GM12878 (cell line): Measurements from ENCODE around the gene DUSP22. TPM values are rescaled to one million over a fixed set of nuclear protein-coding genes. Genes with fewer than 3 reads are reported as not detected.
A peak's percentile ranks its signal among the peaks of the same experiment; 100 is the strongest.

ENCODE experiments used
- ATAC-seq: fragments of 200-7000 bp; cut with Tn5 transposase; 3 replicates; pipeline ENCODE4 v1.9.1; 2020; ENCODE audit warnings: mild to moderate bottlenecking, moderate library complexity
- BruUV-seq: library from RNA; stranded (reverse); fragments of 400-500 nt; replicated peaks from 2 replicates; lab custom pipeline; 2021; lab: Mats Ljungman, UMichigan
- CTCF ChIA-PET: fragments of 300-600 bp; sonication (Branson Sonifier 250); formaldehyde crosslinking; extraction: SDS; loops from one replicate; lab custom pipeline; 2021; ENCODE audit warnings: inconsistent platforms; lab: Yijun Ruan, JAX
- POLR2A ChIA-PET: fragments of 350-600 bp; formaldehyde crosslinking; extraction: SDS; loops from one replicate; lab custom pipeline; 2021; ENCODE audit warnings: inconsistent platforms; lab: Charles Lee
- RAD21 ChIA-PET: fragments of 300-600 bp; sonication (Branson Sonifier 250); formaldehyde crosslinking; loops from one replicate; lab custom pipeline; 2023; ENCODE audit warnings: antibody characterized with exemption; ENCODE audit not compliant: unreplicated experiment; lab: Charles Lee
- SMC1A ChIA-PET: fragments of 300-600 bp; sonication (Branson Sonifier 250); formaldehyde crosslinking; loops from one replicate; lab custom pipeline; 2023; ENCODE audit not compliant: unreplicated experiment, uncharacterized antibody; lab: Charles Lee
- DNase-seq: peaks from one replicate; pipeline ENCODE4 v3.0.0-alpha.2; 2011; ENCODE audit warnings: low read depth, low spot score
- FAIRE-seq: peaks from 3 replicates; lab custom pipeline; 2011; peaks lifted over from hg19 to GRCh38; lab: Jason Lieb, UNC
- H2AFZ ChIP-seq: 2 replicates; pipeline ENCODE4 v1.6.0; 2011; ENCODE audit warnings: low read depth, low read length, control low read depth; ENCODE audit not compliant: control insufficient read depth
- H3K27ac ChIP-seq: 2 replicates; pipeline ENCODE4 v1.5.1; 2011; ENCODE audit warnings: control low read depth; ENCODE audit not compliant: control insufficient read depth, insufficient read depth
- H3K27me3 ChIP-seq, 2 experiments: replicated peaks in 1 of 2; 2 replicates each; pipeline versions ENCODE4 v1.6.0 to v1.6.1; 2011; ENCODE audit warnings: low read length in 1 of 2; ENCODE audit not compliant: control insufficient read depth in 2 of 2, insufficient read depth in 2 of 2
- H3K36me3 ChIP-seq, 2 experiments: 2 replicates each; pipeline ENCODE4 v1.5.1; 2011; ENCODE audit warnings: low read length in 1 of 2; ENCODE audit not compliant: control insufficient read depth in 2 of 2, insufficient read depth in 2 of 2
- H3K4me1 ChIP-seq: 2 replicates; pipeline ENCODE4 v1.6.1; 2011; ENCODE audit warnings: mild to moderate bottlenecking, low read length, moderate library complexity, mixed read lengths; ENCODE audit not compliant: control insufficient read depth, insufficient read depth
- H3K4me2 ChIP-seq: 2 replicates; pipeline ENCODE4 v1.6.0; 2011; ENCODE audit warnings: control low read depth; ENCODE audit not compliant: control insufficient read depth, insufficient read depth
- H3K4me3 ChIP-seq: fragments of 200-600 bp; sonication (generic); 2 replicates; pipeline ENCODE4 v1.5.1; 2016
- H3K79me2 ChIP-seq: 2 replicates; pipeline ENCODE4 v1.6.0; 2011; ENCODE audit warnings: low read length; ENCODE audit not compliant: control insufficient read depth, insufficient read depth
- H3K9ac ChIP-seq: 2 replicates; pipeline ENCODE4 v1.8.0; 2011; ENCODE audit warnings: low read length, control low read depth, mixed read lengths; ENCODE audit not compliant: control insufficient read depth, insufficient read depth
- H3K9me3 ChIP-seq: replicated peaks from 3 replicates; pipeline ENCODE4 v1.5.1; 2011; ENCODE audit warnings: mild to moderate bottlenecking, low read length; ENCODE audit not compliant: control insufficient read depth, insufficient read depth
- H4K20me1 ChIP-seq: 2 replicates; pipeline ENCODE4 v1.6.0; 2011; ENCODE audit not compliant: control insufficient read depth, insufficient read depth
- BACH1 ChIP-seq: fragments of 450-650 bp; IDR thresholded peaks from 2 replicates; pipeline ENCODE4 v1.6.1; 2017; ENCODE audit warnings: mild to moderate bottlenecking, borderline replicate concordance
- CREB1 ChIP-seq: IDR thresholded peaks from 2 replicates; pipeline ENCODE4 v1.6.1; 2012; ENCODE audit warnings: low read depth, mild to moderate bottlenecking, inconsistent platforms
- FOXK2 ChIP-seq: fragments of 450-650 bp; IDR thresholded peaks from 2 replicates; pipeline ENCODE4 v1.6.1; 2017; ENCODE audit warnings: mild to moderate bottlenecking, moderate library complexity
- IRF4 ChIP-seq: IDR thresholded peaks from 2 replicates; pipeline ENCODE4 v1.6.1; 2011; ENCODE audit warnings: low read depth, low read length
- KAT2A ChIP-seq: conservative IDR thresholded peaks from 2 replicates; pipeline ENCODE4 v1.6.1; 2011; ENCODE audit warnings: low read depth, low read length; ENCODE audit not compliant: control insufficient read depth
- MEF2A ChIP-seq: IDR thresholded peaks from 2 replicates; pipeline ENCODE4 v1.6.1; 2011; ENCODE audit warnings: low read depth, mild to moderate bottlenecking, low read length, moderate library complexity; ENCODE audit not compliant: insufficient read depth
- MTA2 ChIP-seq: fragments of 450-650 bp; IDR thresholded peaks from 2 replicates; pipeline ENCODE4 v1.6.1; 2016; ENCODE audit warnings: low read depth, mild to moderate bottlenecking, moderate library complexity
- NBN ChIP-seq: fragments of 450-650 bp; IDR thresholded peaks from 2 replicates; pipeline ENCODE4 v1.6.1; 2016
- NFYA ChIP-seq: IDR thresholded peaks from 2 replicates; pipeline ENCODE4 v1.6.1; 2011; ENCODE audit warnings: low read depth, mild to moderate bottlenecking, low read length, improper control_type of control experiment, borderline replicate concordance
- NR2C1 ChIP-seq: fragments of 450-650 bp; IDR thresholded peaks from 2 replicates; pipeline ENCODE4 v1.6.1; 2017; ENCODE audit warnings: antibody characterized with exemption, mild to moderate bottlenecking, moderate library complexity
- NR2C2 ChIP-seq: IDR thresholded peaks from 2 replicates; pipeline ENCODE4 v1.6.1; 2011; ENCODE audit warnings: borderline replicate concordance, low read depth; ENCODE audit not compliant: control insufficient read depth, insufficient read length
- PAX8 ChIP-seq: fragments of 450-650 bp; IDR thresholded peaks from 2 replicates; pipeline ENCODE4 v1.6.1; 2017; ENCODE audit warnings: mild to moderate bottlenecking, moderate library complexity
- SMAD5 ChIP-seq: IDR thresholded peaks from 2 replicates; pipeline ENCODE4 v1.6.1; 2016; ENCODE audit warnings: antibody characterized with exemption, low read depth
- SP1 ChIP-seq: IDR thresholded peaks from one replicate; pipeline ENCODE4 v1.6.1; 2011; ENCODE audit warnings: low read depth, low read length
- TCF3 ChIP-seq: IDR thresholded peaks from 2 replicates; pipeline ENCODE4 v1.6.1; 2012; ENCODE audit warnings: low read depth, mild to moderate bottlenecking, low read length, borderline replicate concordance; ENCODE audit not compliant: insufficient read depth
- TCF7 ChIP-seq: IDR thresholded peaks from 2 replicates; pipeline ENCODE4 v1.6.1; 2014; ENCODE audit warnings: antibody characterized with exemption, borderline replicate concordance
- ZZZ3 ChIP-seq: IDR thresholded peaks from 2 replicates; pipeline ENCODE4 v1.6.1; 2011; ENCODE audit warnings: low read depth; ENCODE audit not compliant: control insufficient read depth, insufficient read length
- WGBS: methylation state at CpG from one replicate; pipeline ENCODE4 v1.1.6; 2016; ENCODE audit warnings: low lambda C conversion rate; ENCODE audit not compliant: insufficient replicate concordance, insufficient coverage; ENCODE audit errors: missing lambda C conversion rate; 5-methylcytosine and 5-hydroxymethylcytosine counted together
- in situ Hi-C: fragments of 300-500 bp; cut with MboI; formaldehyde crosslinking; loops from 9 replicates; pipeline ENCODE4 v1.14.3; 2018; ENCODE audit warnings: mixed read lengths
- intact Hi-C: fragments of 100-400 bp; cut with micrococcal nuclease; formaldehyde crosslinking; loops from one replicate; pipeline ENCODE4 v1.14.2; 2022; ENCODE audit not compliant: unreplicated experiment
- polyA plus RNA-seq, 11 experiments: library from polyadenylated mRNA; depleted of rRNA in 4 of 11; unstranded in 6 of 11; stranded (reverse) in 5 of 11; fragments of >200 nt; fragmentation: Nextera tagmentation in 4 of 11; fragmentation: Illumina TruSeq in 1 of 11; extraction: Ambion mirVana in 4 of 11; extraction: Trizol in 1 of 11; gene quantifications; 1 replicate in 1 of 11; 2 replicates in 10 of 11; pipeline versions ENCODE4 v1.2.1 to v1.2.3, GENCODE V29; 2011 to 2016; ENCODE audit warnings: inconsistent platforms in 2 of 11, missing spikeins in 2 of 11, low read depth in 1 of 11
- total RNA-seq, 4 experiments: library from RNA; depleted of rRNA in 3 of 4; stranded (reverse); fragments of >200 nt in 3 of 4; fragmentation: Illumina TruSeq in 1 of 4; extraction: Trizol in 1 of 4; gene quantifications; 2 replicates each; pipeline versions ENCODE4 v1.2.1 to v1.2.3, GENCODE V29; 2013 to 2021
- TF ChIP-seq, protein P1 (sequence below): fragments of 450-650 bp; formaldehyde crosslinking; IDR thresholded peaks from 2 replicates; pipeline ENCODE4 v1.4.0; 2020; ENCODE audit warnings: mild to moderate bottlenecking, moderate library complexity
- TF ChIP-seq, protein P2 (sequence below): IDR thresholded peaks from 2 replicates; pipeline ENCODE4 v1.6.1; 2012; ENCODE audit warnings: low read depth, low read length, improper control_type of control experiment

DUSP22 gene
- total and polyA plus RNA-seq, 10 of the 15 experiments (the other 5 are each of a cell fraction or from before 2014, with no cell fraction given): 78.9 to 156 (median 107) TPM

DNA sequence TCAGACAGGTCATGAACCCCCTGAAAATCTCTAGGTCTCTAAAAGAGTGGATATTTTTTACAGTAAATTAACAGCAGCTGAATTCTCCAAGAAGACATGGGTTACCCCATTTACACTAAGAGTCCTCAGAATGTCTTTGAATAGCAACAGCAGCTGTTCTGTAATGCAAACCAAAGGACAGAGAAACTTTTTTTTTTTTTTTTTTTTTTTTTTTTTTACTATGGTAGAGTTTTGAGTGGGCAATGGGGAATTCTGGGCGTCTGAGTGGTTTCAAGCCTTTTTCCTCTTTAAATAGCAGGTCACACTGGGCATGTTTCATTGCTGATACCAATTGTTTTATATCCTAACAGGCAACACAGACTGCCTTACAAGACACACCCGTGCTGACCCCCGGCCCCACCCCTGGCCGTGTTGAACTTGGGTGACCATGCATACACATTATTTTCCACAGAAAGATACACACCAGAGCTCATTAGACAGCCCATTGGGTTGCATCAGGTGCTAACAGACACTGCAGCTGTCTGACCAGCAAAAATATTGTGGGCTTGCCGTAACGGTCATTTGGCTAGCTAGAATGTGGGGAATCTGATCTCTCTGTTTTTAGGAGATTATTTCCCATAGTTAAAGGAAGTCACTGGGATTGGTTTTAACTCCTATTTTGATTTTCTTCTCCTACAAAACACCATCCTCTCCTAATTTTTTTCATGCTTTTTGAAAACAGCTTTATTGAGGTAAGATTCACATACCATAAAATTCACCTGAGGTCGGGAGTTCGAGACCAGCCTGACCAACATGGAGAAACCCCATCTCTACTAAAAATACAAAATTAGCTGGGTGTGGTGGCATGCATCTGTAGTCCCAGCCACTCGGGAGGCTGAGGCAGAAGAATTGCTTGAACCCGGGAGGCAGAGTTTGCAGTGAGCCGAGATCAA, 72.6 kb downstream of the DUSP22 start:
- FAIRE-seq (no peak), DNase-seq (peak; percentile 78), ATAC-seq (peak; percentile 94)
- Histone ChIP-seq H3K9ac (peak overlapping the region; percentile 31; the same call in 1 of the 2 replicates), H2AFZ (no peak overlapping the region; the same call in 1 of the 2 replicates), H3K27me3 (no peaks in the 10 kb centered on the region), H3K4me3 (no peak overlapping the region), H3K27ac (peak overlapping the region; percentile 33), H4K20me1 (no peaks in the 10 kb centered on the region), H3K36me3 (no peaks in the 10 kb centered on the region), H3K4me2 (peak overlapping the region; percentile 64), H3K4me1 (peaks cover 25% of the 10 kb centered on the region), H3K79me2 (no peaks in the 10 kb centered on the region), H3K9me3 (no peaks in the 10 kb centered on the region; the same call in 2 of the 3 replicates)
- ChIA-PET RAD21 (interaction anchor here (0.6 to 8.0 kb wide), 30 partner anchors 9 to 178 kb away, joined by 3 to 73 read pairs (median 6); partner anchors contain the start of genes DUSP22 and IRF4), POLR2A (interaction anchor here (0.5 to 3.1 kb wide), 19 partner anchors 9 to 108 kb away, joined by 3 to 14 read pairs (median 5); no protein-coding TSS in a partner anchor), CTCF (interaction anchor here (0.8 to 4.4 kb wide), 15 partner anchors 9 to 176 kb away, joined by 3 to 23 read pairs (median 5); no protein-coding TSS in a partner anchor), SMC1A (interaction anchor here (0.7 to 9.6 kb wide), 32 partner anchors 9 to 175 kb away, joined by 3 to 230 read pairs (median 5); no protein-coding TSS in a partner anchor)
- in situ Hi-C loops: no loop called here
- intact Hi-C loops: loop anchor here (2.0 kb wide), 2 partner anchors 26 to 72 kb away; partner anchors contain the start of genes DUSP22 and IRF4
- WGBS: 8% methylated on average over 11 of the region's 11 CpGs
- TSS peak; percentile 8 for BruUV-seq
- TF ChIP-seq NR2C2 (no peak), TCF3 (0 out of 2 replicates have a peak, but pooled peaks have one; percentile 65), CREB1 (no peak), IRF4 (0 out of 2 replicates have a peak, but pooled peaks have one; percentile 40), ZZZ3 (no peak), KAT2A (no peak), NFYA (no peak), BACH1 (peak; percentile 22; the same call in 1 of the 2 replicates), SP1 (no peak), MEF2A (peak; percentile 88), MTA2 (peak; percentile 83), NR2C1 (no peak), PAX8 (0 out of 2 replicates have a peak, but pooled peaks have one; percentile 5), NBN (0 out of 2 replicates have a peak, but pooled peaks have one; percentile 68), SMAD5 (0 out of 2 replicates have a peak, but pooled peaks have one; percentile 20), TCF7 (no peak), FOXK2 (no peak)
- TF ChIP-seq, protein P1, sequence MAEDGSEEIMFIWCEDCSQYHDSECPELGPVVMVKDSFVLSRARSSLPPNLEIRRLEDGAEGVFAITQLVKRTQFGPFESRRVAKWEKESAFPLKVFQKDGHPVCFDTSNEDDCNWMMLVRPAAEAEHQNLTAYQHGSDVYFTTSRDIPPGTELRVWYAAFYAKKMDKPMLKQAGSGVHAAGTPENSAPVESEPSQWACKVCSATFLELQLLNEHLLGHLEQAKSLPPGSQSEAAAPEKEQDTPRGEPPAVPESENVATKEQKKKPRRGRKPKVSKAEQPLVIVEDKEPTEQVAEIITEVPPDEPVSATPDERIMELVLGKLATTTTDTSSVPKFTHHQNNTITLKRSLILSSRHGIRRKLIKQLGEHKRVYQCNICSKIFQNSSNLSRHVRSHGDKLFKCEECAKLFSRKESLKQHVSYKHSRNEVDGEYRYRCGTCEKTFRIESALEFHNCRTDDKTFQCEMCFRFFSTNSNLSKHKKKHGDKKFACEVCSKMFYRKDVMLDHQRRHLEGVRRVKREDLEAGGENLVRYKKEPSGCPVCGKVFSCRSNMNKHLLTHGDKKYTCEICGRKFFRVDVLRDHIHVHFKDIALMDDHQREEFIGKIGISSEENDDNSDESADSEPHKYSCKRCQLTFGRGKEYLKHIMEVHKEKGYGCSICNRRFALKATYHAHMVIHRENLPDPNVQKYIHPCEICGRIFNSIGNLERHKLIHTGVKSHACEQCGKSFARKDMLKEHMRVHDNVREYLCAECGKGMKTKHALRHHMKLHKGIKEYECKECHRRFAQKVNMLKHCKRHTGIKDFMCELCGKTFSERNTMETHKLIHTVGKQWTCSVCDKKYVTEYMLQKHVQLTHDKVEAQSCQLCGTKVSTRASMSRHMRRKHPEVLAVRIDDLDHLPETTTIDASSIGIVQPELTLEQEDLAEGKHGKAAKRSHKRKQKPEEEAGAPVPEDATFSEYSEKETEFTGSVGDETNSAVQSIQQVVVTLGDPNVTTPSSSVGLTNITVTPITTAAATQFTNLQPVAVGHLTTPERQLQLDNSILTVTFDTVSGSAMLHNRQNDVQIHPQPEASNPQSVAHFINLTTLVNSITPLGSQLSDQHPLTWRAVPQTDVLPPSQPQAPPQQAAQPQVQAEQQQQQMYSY: no peak
- TF ChIP-seq, protein P2, sequence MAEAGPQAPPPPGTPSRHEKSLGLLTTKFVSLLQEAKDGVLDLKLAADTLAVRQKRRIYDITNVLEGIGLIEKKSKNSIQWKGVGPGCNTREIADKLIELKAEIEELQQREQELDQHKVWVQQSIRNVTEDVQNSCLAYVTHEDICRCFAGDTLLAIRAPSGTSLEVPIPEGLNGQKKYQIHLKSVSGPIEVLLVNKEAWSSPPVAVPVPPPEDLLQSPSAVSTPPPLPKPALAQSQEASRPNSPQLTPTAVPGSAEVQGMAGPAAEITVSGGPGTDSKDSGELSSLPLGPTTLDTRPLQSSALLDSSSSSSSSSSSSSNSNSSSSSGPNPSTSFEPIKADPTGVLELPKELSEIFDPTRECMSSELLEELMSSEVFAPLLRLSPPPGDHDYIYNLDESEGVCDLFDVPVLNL: no peak
